ENCODE measurements around the gene SPRY2.

The SPRY2 gene

DNA sequence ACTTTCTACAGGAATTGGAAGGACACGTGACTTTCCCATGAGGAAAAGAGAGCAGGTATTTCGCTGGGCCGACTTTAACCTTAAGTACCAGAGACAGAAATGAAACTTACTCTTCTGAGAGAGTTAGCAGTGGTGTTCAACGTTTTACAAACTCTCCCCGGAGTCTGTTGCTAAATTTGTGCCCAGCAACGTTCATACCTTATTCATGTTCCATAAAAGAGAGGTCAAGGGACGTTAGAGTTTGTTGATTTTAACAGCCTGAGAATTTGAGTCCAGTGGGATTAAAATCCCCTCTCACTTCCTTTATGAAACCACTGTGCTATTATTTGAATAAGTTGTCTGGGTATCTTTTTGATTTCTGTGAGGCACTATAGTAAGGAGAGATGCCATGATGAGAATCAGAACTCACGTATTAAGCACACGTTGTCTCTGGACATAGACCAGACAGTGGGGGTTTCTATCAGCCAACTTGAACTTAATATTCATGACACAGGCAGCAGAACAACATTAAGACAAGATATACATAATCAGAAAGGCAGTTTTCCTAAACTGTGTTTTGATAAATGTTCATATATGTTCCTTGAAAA is 33.4 kb downstream of the SPRY2 start:
- H3K4me3 ChIP-seq (ENCODE audit: low read depth in 1 of 2, low read length in 2 of 2): peak overlapping the region in 1 of 2 donors; percentile 25
- no peaks in the 10 kb centered on the region for H3K27me3 ChIP-seq (ENCODE audit: low read depth, low read length)
- H3K36me3 ChIP-seq (ENCODE audit: control insufficient read depth in 1 of 2, insufficient read depth in 2 of 2, low read length in 2 of 2): no peaks in the 10 kb centered on the region
- H3K4me1 ChIP-seq (ENCODE audit: control insufficient read depth in 1 of 2, insufficient read depth in 2 of 2, low read length in 2 of 2): peaks cover 0 to 8% of the 10 kb centered on the region in 2 donors
- no peak overlapping the region for H3K27ac ChIP-seq (ENCODE audit: low read length)
- H3K9me3 ChIP-seq (ENCODE audit: control insufficient read depth in 1 of 2, low read length in 2 of 2): no peaks in the 10 kb centered on the region

- H3K36me3 ChIP-seq (ENCODE audit: control insufficient read depth in 1 of 2, insufficient read depth in 2 of 2, low read length in 2 of 2): no peaks in the 10 kb centered on the region
- H3K4me3 ChIP-seq (ENCODE audit: low read depth in 1 of 2, low read length in 2 of 2): no peak overlapping the region
- H3K4me1 ChIP-seq (ENCODE audit: control insufficient read depth in 1 of 2, insufficient read depth in 2 of 2, low read length in 2 of 2): peaks cover 0 to 8% of the 10 kb centered on the region in 2 donors
- H3K9me3 ChIP-seq (ENCODE audit: control insufficient read depth in 1 of 2, low read length in 2 of 2): no peaks in the 10 kb centered on the region
- no peak overlapping the region for H3K27ac ChIP-seq (ENCODE audit: low read length)
- no peaks in the 10 kb centered on the region for H3K27me3 ChIP-seq (ENCODE audit: low read depth, low read length)
Measured at GRCh38 chr13:80306337-80306972, 34.5 kb downstream of the SPRY2 start.

- H3K27me3 ChIP-seq (ENCODE audit: low read depth, low read length): no peaks in the 10 kb centered on the region
- H3K9me3 ChIP-seq (ENCODE audit: control insufficient read depth in 1 of 2, low read length in 2 of 2): no peaks in the 10 kb centered on the region
- no peak overlapping the region for H3K4me3 ChIP-seq (ENCODE audit: low read depth in 1 of 2, low read length in 2 of 2)
- no peaks in the 10 kb centered on the region for H3K36me3 ChIP-seq (ENCODE audit: control insufficient read depth in 1 of 2, insufficient read depth in 2 of 2, low read length in 2 of 2)
- no peak overlapping the region for H3K27ac ChIP-seq (ENCODE audit: low read length)
- peaks cover 0 to 8% of the 10 kb centered on the region in 2 donors for H3K4me1 ChIP-seq (ENCODE audit: control insufficient read depth in 1 of 2, insufficient read depth in 2 of 2, low read length in 2 of 2)
Measured at GRCh38 chr13:80305737-80306136, 35.2 kb downstream of the SPRY2 start.

DNA sequence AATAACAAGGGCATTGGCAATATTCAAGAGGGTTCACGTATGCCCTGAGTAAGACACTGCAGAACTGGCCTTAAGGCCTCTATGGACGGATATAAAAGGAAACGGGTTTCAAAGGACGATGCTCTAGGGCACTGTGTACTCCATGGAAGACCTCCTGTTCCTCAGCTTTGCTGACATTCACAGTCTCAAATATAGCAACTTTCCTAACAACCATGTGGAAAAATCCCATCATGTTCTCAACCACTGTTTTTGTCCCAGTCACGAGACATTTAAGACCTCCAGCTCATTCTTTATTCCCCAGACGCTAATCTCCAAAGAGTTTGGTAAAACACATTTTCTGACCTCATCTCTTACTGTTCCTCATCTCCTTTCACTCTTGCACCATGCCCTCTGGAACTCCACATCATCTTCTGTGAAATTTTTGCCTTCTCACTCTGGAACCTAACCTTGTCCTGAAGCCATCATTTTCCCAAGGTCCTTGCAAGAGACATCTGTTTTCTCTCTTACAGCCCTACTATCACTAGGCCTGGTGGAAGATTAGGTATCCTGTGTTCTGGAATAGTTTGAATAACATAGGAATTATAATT is 37.6 kb downstream of the SPRY2 start:
- Histone ChIP-seq H3K4me1 (ENCODE audit: control insufficient read depth in 1 of 2, insufficient read depth in 2 of 2, low read length in 2 of 2) (peaks cover 0 to 8% of the 10 kb centered on the region in 2 donors), H3K27me3 (ENCODE audit: low read depth, low read length) (no peaks in the 10 kb centered on the region), H3K36me3 (ENCODE audit: control insufficient read depth in 1 of 2, insufficient read depth in 2 of 2, low read length in 2 of 2) (no peaks in the 10 kb centered on the region), H3K9me3 (ENCODE audit: control insufficient read depth in 1 of 2, low read length in 2 of 2) (no peaks in the 10 kb centered on the region), H3K27ac (ENCODE audit: low read length) (no peak overlapping the region), H3K4me3 (ENCODE audit: low read depth in 1 of 2, low read length in 2 of 2) (no peak overlapping the region)

DNA sequence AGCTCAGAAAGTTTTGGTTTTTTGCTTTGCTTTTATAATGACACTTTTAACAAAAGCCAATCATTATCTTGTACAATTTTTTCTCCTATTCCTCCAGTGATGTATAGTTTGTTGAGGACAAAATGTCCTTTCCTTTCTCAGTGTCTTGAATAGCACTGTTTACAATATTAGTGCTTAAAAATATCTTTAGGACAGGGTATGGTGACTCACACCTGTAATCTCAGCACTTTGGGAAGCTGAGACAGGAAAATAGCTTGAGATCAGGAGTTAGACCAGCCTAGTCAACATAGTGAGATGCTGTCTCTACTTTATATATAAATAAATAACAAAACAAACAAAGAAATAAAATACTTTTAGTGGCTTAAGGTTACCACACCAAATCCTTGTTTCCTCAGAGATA is 41.9 kb downstream of the SPRY2 start:
- H3K4me3 ChIP-seq (ENCODE audit: low read depth in 1 of 2, low read length in 2 of 2): no peak overlapping the region
- no peak overlapping the region for H3K27ac ChIP-seq (ENCODE audit: low read length)
- H3K27me3 ChIP-seq (ENCODE audit: low read depth, low read length): no peaks in the 10 kb centered on the region
- no peaks in the 10 kb centered on the region for H3K9me3 ChIP-seq (ENCODE audit: control insufficient read depth in 1 of 2, low read length in 2 of 2)
- no peaks in the 10 kb centered on the region for H3K4me1 ChIP-seq (ENCODE audit: control insufficient read depth in 1 of 2, insufficient read depth in 2 of 2, low read length in 2 of 2)
- H3K36me3 ChIP-seq (ENCODE audit: control insufficient read depth in 1 of 2, insufficient read depth in 2 of 2, low read length in 2 of 2): no peaks in the 10 kb centered on the region

DNA sequence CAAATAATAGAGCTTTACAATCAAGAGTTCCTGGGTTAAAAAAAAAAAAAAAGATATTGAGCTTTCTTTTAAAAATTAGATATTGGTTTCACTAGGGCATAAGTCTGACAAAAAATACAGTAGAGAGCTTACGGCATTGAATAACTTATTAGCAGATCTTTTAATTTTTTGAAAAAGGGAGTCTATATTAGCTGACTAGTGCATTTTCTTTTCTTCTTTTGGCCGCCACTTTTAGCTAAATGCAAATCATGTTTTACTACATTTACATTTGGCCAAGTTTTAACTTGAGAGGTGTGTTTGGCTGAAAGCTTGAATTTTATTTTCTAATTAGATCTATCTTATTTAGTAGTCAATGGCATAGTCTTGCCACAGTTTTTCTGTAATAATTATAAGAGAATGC is 43.4 kb downstream of the SPRY2 start:
- H3K9me3 ChIP-seq (ENCODE audit: control insufficient read depth in 1 of 2, low read length in 2 of 2): no peaks in the 10 kb centered on the region
- no peak overlapping the region for H3K27ac ChIP-seq (ENCODE audit: low read length)
- H3K4me1 ChIP-seq (ENCODE audit: control insufficient read depth in 1 of 2, insufficient read depth in 2 of 2, low read length in 2 of 2): no peaks in the 10 kb centered on the region
- H3K36me3 ChIP-seq (ENCODE audit: control insufficient read depth in 1 of 2, insufficient read depth in 2 of 2, low read length in 2 of 2): no peaks in the 10 kb centered on the region
- H3K4me3 ChIP-seq (ENCODE audit: low read depth in 1 of 2, low read length in 2 of 2): no peak overlapping the region
- no peaks in the 10 kb centered on the region for H3K27me3 ChIP-seq (ENCODE audit: low read depth, low read length)

GRCh38 chr13:80297094-80297493 is 43.8 kb downstream of the SPRY2 start:
- Histone ChIP-seq H3K4me1 (ENCODE audit: control insufficient read depth in 1 of 2, insufficient read depth in 2 of 2, low read length in 2 of 2) (no peaks in the 10 kb centered on the region), H3K4me3 (ENCODE audit: low read depth in 1 of 2, low read length in 2 of 2) (no peak overlapping the region), H3K27me3 (ENCODE audit: low read depth, low read length) (no peaks in the 10 kb centered on the region), H3K36me3 (ENCODE audit: control insufficient read depth in 1 of 2, insufficient read depth in 2 of 2, low read length in 2 of 2) (no peaks in the 10 kb centered on the region), H3K27ac (ENCODE audit: low read length) (no peak overlapping the region), H3K9me3 (ENCODE audit: control insufficient read depth in 1 of 2, low read length in 2 of 2) (no peaks in the 10 kb centered on the region)

GRCh38 chr13:80296638-80297037 is 44.3 kb downstream of the SPRY2 start:
- no peak overlapping the region for H3K4me3 ChIP-seq (ENCODE audit: low read depth in 1 of 2, low read length in 2 of 2)
- H3K36me3 ChIP-seq (ENCODE audit: control insufficient read depth in 1 of 2, insufficient read depth in 2 of 2, low read length in 2 of 2): no peaks in the 10 kb centered on the region
- no peaks in the 10 kb centered on the region for H3K27me3 ChIP-seq (ENCODE audit: low read depth, low read length)
- no peaks in the 10 kb centered on the region for H3K4me1 ChIP-seq (ENCODE audit: control insufficient read depth in 1 of 2, insufficient read depth in 2 of 2, low read length in 2 of 2)
- H3K27ac ChIP-seq (ENCODE audit: low read length): no peak overlapping the region
- H3K9me3 ChIP-seq (ENCODE audit: control insufficient read depth in 1 of 2, low read length in 2 of 2): no peaks in the 10 kb centered on the region

DNA sequence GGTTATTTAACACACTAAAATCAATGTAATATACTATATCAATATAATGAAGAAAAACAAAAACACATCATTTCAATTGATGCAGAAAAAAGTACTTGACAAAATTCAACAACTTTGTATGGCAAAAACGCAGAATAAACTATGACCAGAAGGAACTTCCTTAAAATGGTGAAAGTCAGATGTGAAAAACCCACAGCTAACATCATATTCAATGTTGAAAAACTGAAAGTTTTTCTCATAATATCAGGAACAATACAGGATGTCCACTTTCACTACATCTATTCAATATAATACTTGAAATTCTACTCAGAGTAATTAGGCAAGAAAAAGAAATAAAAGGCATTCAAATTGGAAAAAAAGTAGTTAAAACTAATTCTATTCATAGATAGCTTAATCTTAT is 50.3 kb downstream of the SPRY2 start:
- Histone ChIP-seq H3K4me1 (ENCODE audit: control insufficient read depth in 1 of 2, insufficient read depth in 2 of 2, low read length in 2 of 2) (no peaks in the 10 kb centered on the region), H3K4me3 (ENCODE audit: low read depth in 1 of 2, low read length in 2 of 2) (no peak overlapping the region), H3K36me3 (ENCODE audit: control insufficient read depth in 1 of 2, insufficient read depth in 2 of 2, low read length in 2 of 2) (no peaks in the 10 kb centered on the region), H3K27ac (ENCODE audit: low read length) (no peak overlapping the region), H3K27me3 (ENCODE audit: low read depth, low read length) (no peaks in the 10 kb centered on the region), H3K9me3 (ENCODE audit: control insufficient read depth in 1 of 2, low read length in 2 of 2) (no peaks in the 10 kb centered on the region)

All from muscle layer of duodenum (tissue), 2 donors.